SK-N-MC (cell line): ENCODE measurements around the gene MTMR3.

Experiments
- EZH2 ChIP-seq: fragments of 200-600 bp; sonication (generic); IDR thresholded peaks from one replicate; pipeline ENCODE4 v1.6.1; 2017; ENCODE audit warnings: antibody characterized with exemption
- POLR2AphosphoS5 ChIP-seq: IDR thresholded peaks from 2 replicates; pipeline ENCODE4 v1.6.1; 2012; ENCODE audit warnings: mild to moderate bottlenecking, low read depth, low read length, borderline replicate concordance

- TF ChIP-seq POLR2AphosphoS5, result no peak
- no peak for TF ChIP-seq EZH2
These were observed 124.4 kb downstream of the MTMR3 start for GRCh38 chr22:30007361-30007760.
